NCI-H510A treated with DMSO at 0.1 percent for 48 hours (cell line): ENCODE results near the gene VWF.
"Not testable (repeated sequence)": the region's sequence is repeated elsewhere in the genome, so short reads cannot be mapped to it uniquely, and the experiment has no call there.

ENCODE experiments used
- DNase-seq: peaks from one replicate; lab custom pipeline; 2025; lab: John Stamatoyannopoulos, UW

Gene VWF

GRCh38 chr12:6124411-6125309 is at the start of gene VWF:
Gene VWF (minus strand): TSS chr12:6124670. CDS start chr12:6123196, 1,474 bp downstream.
- no peak for DNase-seq

- DNase-seq = no peak
Measured at GRCh38 chr12:6172862-6173261, 48.4 kb upstream of the VWF start.

- no peak for DNase-seq
Measured at GRCh38 chr12:6172086-6172485, 47.6 kb upstream of the VWF start.

GRCh38 chr12:6171409-6172015 is 47.0 kb upstream of the VWF start:
- DNase-seq = no peak

GRCh38 chr12:6167327-6168280 is 43.1 kb upstream of the VWF start:
- DNase-seq = no peak

GRCh38 chr12:6166808-6167207 is 42.3 kb upstream of the VWF start:
- DNase-seq = no peak

GRCh38 chr12:6165395-6165794 is 40.9 kb upstream of the VWF start:
- DNase-seq = no peak

- no peak for DNase-seq
Measured at GRCh38 chr12:6163416-6164060, 39.1 kb upstream of the VWF start.

- no peak for DNase-seq
Measured at GRCh38 chr12:6161124-6161882, 36.8 kb upstream of the VWF start.

DNA sequence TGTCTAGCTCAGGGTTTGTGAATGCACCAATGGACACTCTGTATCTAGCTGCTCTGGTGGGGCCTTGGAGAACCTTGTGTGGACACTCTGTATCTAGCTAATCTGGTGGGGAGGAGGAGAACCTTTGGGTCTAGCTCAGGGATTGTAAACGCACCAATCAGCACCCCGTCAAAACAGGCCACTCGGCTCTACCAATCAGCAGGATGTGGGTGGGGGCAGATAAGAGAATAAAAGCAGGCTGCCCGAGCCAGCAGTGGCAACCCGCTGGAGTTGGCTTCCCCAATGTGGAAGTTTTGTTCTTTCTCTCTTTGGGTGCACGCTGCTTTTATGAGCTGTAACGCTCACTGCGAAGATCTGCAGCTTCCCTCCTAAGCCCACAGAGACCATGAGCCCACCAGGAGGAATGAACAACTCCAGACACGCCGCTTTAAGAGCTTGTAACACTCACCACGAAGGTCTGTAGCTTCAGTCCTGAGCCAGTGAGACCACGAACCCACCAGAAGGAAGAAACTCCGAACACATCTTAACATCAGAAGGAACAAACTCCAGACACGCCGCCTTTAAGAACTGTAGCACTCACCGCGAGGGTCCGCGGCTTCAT is 35.7 kb upstream of the VWF start:
- not testable (repeated sequence) for DNase-seq

DNA sequence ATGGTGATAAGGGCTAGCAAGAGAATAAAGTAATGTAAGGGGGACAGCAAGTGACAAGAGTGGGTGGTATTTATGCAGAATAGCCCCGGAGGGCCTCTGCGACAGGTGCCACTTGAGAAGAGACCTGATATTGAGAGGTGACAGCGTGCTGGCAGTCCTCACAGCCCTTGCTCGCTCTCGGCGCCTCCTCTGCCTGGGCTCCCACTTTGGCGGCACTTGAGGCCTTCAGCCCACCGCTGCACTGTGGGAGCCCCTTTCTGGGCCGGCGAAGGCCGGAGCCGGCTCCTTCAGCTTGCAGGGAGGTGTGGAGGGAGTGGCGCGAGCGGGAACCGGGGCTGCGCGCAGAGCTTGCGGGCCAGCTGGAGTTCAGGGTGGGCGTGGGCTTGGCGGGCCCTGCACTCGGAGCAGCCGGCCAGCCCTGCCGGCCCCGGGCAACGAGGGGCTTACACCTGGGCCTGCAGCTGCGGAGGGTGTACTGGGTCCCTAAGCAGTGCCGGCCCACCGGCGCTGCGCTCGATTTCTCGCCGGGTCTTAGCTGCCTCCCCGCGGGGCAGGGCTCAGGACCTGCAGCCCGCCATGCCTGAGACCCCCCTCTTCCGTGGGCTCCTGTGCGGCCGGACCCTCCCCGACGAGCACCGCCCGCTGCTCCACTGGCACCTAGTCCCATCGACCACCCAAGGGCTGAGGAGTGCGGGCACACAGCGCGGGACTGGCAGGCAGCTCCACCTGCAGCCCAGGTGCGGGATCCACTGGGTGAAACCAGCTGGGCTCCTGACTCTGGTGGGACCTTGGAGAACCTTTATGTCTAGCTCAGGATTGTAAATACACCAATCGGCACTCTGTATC is 34.9 kb upstream of the VWF start:
- not testable (repeated sequence) for DNase-seq

GRCh38 chr12:6158749-6159148 is 34.3 kb upstream of the VWF start:
- DNase-seq = no peak

- no peak for DNase-seq
Measured at GRCh38 chr12:6158255-6158654, 33.8 kb upstream of the VWF start.

DNA sequence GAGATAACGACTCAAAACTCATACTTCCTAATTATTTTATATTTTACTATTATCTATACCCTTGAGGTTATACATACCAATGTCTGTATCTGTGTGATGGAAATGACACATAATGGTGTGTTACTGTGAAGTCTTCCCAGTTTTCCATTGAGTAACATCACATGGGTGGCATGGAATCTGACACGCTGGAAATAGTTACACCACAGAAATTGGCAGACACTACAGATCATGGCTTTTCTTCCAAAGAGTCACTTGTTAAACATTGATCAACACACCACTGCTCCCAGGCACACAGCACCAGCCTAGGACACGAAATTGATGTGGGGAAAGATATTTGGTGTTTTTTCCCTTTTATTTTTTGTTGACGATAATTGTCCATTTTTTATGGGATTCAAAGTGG is 33.0 kb upstream of the VWF start:
- no peak for DNase-seq

- no peak for DNase-seq
Measured at GRCh38 chr12:6154730-6155459, 30.4 kb upstream of the VWF start.

GRCh38 chr12:6148722-6149121 is 24.3 kb upstream of the VWF start:
- DNase-seq = not testable (repeated sequence)

GRCh38 chr12:6148061-6148460 is 23.6 kb upstream of the VWF start:
- DNase-seq = no peak

DNA sequence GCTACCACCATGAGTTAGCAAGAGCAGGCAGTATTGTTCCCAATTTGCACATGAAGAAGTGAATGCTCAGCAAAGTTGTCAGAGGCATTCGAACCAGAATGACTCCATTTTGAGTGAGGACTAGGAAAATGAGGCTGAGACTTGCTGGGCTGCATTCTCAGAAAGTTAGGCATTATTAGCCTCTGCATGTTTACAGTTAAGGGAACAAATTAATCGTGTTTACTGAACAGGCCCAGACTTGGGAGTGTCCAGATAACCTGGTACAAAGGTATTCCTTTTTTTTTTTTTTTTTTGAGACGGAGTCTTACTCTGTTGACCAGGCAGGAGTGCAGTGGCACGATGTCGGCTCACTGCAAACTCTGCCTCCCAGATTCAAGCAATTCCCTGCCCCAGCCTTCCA is 22.5 kb upstream of the VWF start:
- no peak for DNase-seq

- no peak for DNase-seq
Measured at GRCh38 chr12:6146509-6146908, 22.0 kb upstream of the VWF start.
